HUES64 (cell line): ENCODE data around the gene SLC23A1.
"Not testable (repeated sequence)": the region's sequence is repeated elsewhere in the genome, so short reads cannot be mapped to it uniquely, and the experiment has no call there.

Experiments
- H3K27ac ChIP-seq: 2 replicates; pipeline ENCODE4 v1.7.0; 2013; ENCODE audit warnings: low read depth, low read length, inconsistent platforms
- H3K27me3 ChIP-seq: 2 replicates; pipeline ENCODE4 v1.6.1; 2013; ENCODE audit warnings: mild to moderate bottlenecking, low read length; ENCODE audit not compliant: insufficient read depth
- H3K36me3 ChIP-seq: 2 replicates; pipeline ENCODE4 v1.6.1; 2013; ENCODE audit warnings: mild to moderate bottlenecking, low read length; ENCODE audit not compliant: insufficient read depth
- H3K4me1 ChIP-seq: 2 replicates; pipeline ENCODE4 v1.6.1; 2013; ENCODE audit warnings: mild to moderate bottlenecking, low read length, moderate library complexity; ENCODE audit not compliant: insufficient read depth
- H3K4me3 ChIP-seq: 2 replicates; pipeline ENCODE4 v1.5.1; 2013; ENCODE audit warnings: mild to moderate bottlenecking, low read length, moderate library complexity
- H3K9ac ChIP-seq: 2 replicates; pipeline ENCODE4 v1.6.1; 2013; ENCODE audit warnings: mild to moderate bottlenecking, low read depth, low read length
- H3K9me3 ChIP-seq: 2 replicates; pipeline ENCODE4 v1.6.1; 2013; ENCODE audit warnings: low read depth, low read length; ENCODE audit not compliant: insufficient read depth
- WGBS: fragments of 150-250, 120-280 bp; methylation state at CpG from one replicate; pipeline ENCODE4 v1.1.7; 2013; ENCODE audit warnings: missing lambda C conversion rate; 5-methylcytosine and 5-hydroxymethylcytosine counted together

The SLC23A1 gene

GRCh38 chr5:139355900-139356299 is 27.2 kb downstream of the SLC23A1 start:
- not testable (repeated sequence) for H3K4me1 ChIP-seq, H3K27ac ChIP-seq, H3K9me3 ChIP-seq, H3K9ac ChIP-seq, H3K27me3 ChIP-seq, H3K4me3 ChIP-seq
- WGBS, result 98% methylated on average over 8 of the region's 8 CpGs
- peaks cover 35% of the 10 kb centered on the region for H3K36me3 ChIP-seq

DNA sequence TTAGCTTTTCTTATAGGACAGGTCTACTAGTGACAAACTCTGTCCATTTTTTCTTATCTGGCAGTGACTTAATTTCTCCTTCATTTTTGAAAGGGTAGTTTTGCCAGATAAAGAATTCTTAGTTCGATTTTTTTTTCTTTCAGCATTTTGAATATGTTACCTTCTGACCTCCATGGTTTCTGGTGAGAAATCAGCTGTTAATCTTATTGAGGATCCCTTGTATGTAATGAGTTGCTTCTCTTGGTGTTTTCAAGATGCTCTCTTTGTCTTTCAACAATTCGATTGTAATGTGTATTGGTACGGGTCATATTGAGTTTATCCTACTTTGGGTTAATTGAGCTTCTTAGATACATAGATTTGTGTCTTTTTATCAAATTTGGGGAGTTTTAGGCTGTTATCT is 28.9 kb downstream of the SLC23A1 start:
- Histone ChIP-seq H3K4me1 (no peaks in the 10 kb centered on the region), H3K9ac (no peak overlapping the region), H3K27me3 (no peaks in the 10 kb centered on the region), H3K36me3 (peaks cover 35% of the 10 kb centered on the region), H3K4me3 (no peak overlapping the region), H3K9me3 (no peaks in the 10 kb centered on the region), H3K27ac (no peak overlapping the region)
- 94% methylated on average over 3 of the region's 3 CpGs for WGBS

GRCh38 chr5:139347863-139348262 is 35.2 kb downstream of the SLC23A1 start:
- H3K4me1 ChIP-seq, H3K4me3 ChIP-seq, H3K9me3 ChIP-seq, H3K9ac ChIP-seq, H3K27me3 ChIP-seq, H3K27ac ChIP-seq: not testable (repeated sequence)
- peaks cover 24% of the 10 kb centered on the region for H3K36me3 ChIP-seq
- WGBS, result 96% methylated on average over 8 of the region's 9 CpGs

DNA sequence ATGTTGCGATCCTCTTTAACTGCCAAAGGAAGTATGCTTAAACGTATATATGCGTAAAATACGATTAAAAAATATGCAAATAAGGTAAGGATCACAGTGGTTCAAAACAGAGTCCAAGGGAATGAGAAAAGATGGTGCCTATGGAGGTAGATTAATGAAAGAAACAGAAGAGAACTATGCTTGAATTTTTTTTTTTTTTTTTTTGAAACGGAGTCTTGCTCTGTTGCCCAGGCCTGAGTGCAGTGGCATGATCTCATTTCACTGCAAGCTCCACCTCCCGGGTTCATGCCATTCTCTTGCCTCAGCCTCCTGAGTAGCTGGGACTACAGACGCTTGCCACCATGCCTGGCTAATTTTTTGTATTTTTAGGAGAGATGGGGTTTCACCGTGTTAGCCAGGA is 37.7 kb downstream of the SLC23A1 start:
- Histone ChIP-seq H3K36me3 (peaks cover 16% of the 10 kb centered on the region; the same call in 1 of the 2 replicates), H3K4me1 (peaks cover 11% of the 10 kb centered on the region)
- H3K9ac ChIP-seq, H3K4me3 ChIP-seq, H3K9me3 ChIP-seq, H3K27ac ChIP-seq, H3K27me3 ChIP-seq: not testable (repeated sequence)
- WGBS, result 98% methylated on average over 8 of the region's 8 CpGs

DNA sequence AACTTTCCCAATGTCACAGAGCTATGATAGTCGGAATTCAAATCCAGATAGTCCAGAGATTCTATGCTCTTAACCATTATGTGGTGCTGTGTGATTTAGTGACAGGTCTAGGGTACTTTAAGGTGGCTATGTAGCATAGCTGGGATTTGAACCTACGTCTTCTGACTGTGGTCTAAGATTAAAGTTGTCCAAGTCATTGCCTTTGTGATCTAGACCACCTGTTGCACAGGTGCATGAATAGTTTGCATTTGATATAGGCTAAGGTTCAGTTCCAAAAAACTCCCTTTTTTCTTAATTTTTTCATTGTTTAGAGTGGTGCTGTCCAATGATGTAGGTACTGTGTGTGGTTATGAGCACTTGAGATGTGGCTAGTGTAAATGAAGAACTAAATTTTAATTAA is 38.9 kb downstream of the SLC23A1 start:
- peak overlapping the region; percentile 15; the same call in 1 of the 2 replicates for H3K4me3 ChIP-seq
- H3K27me3 ChIP-seq, result no peaks in the 10 kb centered on the region
- H3K4me1 ChIP-seq, result peaks cover 11% of the 10 kb centered on the region
- no peak overlapping the region for H3K9ac ChIP-seq
- H3K27ac ChIP-seq, result no peak overlapping the region
- H3K36me3 ChIP-seq, result peaks cover 16% of the 10 kb centered on the region; the same call in 1 of the 2 replicates
- no peaks in the 10 kb centered on the region for H3K9me3 ChIP-seq
- WGBS, result 97% methylated on average over 2 of the region's 2 CpGs

- WGBS, result 88% methylated on average over 9 of the region's 9 CpGs
Measured at GRCh38 chr5:139343476-139343875, 39.6 kb downstream of the SLC23A1 start.

GRCh38 chr5:139342423-139342723 is 40.7 kb downstream of the SLC23A1 start:
- WGBS, result 0% methylated on average over 15 of the region's 16 CpGs
- peak overlapping the region; percentile 99 for H3K9ac ChIP-seq
- H3K4me3 ChIP-seq, result peak overlapping the region; percentile 83
- H3K27ac ChIP-seq, result peak overlapping the region; percentile 95
- H3K4me1 ChIP-seq, result peaks cover 11% of the 10 kb centered on the region
- H3K27me3 ChIP-seq, result no peaks in the 10 kb centered on the region
- no peaks in the 10 kb centered on the region for H3K9me3 ChIP-seq
- H3K36me3 ChIP-seq, result peaks cover 16% of the 10 kb centered on the region; the same call in 1 of the 2 replicates

More at GRCh38 chr5:139343476-139343875, 39.6 kb downstream of the SLC23A1 start:
- Histone ChIP-seq H3K27me3 (no peaks in the 10 kb centered on the region), H3K9ac (peak overlapping the region; percentile 99; the same call in 1 of the 2 replicates), H3K9me3 (no peaks in the 10 kb centered on the region), H3K27ac (no peak overlapping the region), H3K4me1 (peaks cover 11% of the 10 kb centered on the region), H3K36me3 (peaks cover 16% of the 10 kb centered on the region; the same call in 1 of the 2 replicates), H3K4me3 (peak overlapping the region; percentile 83)

GRCh38 chr5:139341689-139342422 is 41.2 kb downstream of the SLC23A1 start, which contains the start of gene PAIP2:
PAIP2 (plus strand) TSS chr5:139341854; CDS start chr5:139363785, 21,931 bp downstream.
- Histone ChIP-seq H3K9ac (peak within 1 kb of the TSS; percentile 99), H3K27me3 (no peaks in the 10 kb centered on the region), H3K4me3 (peak within 1 kb of the TSS; percentile 83), H3K36me3 (peaks cover 16% of the 10 kb centered on the region; the same call in 1 of the 2 replicates), H3K4me1 (peaks cover 11% of the 10 kb centered on the region), H3K9me3 (no peaks in the 10 kb centered on the region), H3K27ac (peak within 1 kb of the TSS; percentile 95)
- WGBS, result under 1% methylated on average over 66 of the region's 66 CpGs

DNA sequence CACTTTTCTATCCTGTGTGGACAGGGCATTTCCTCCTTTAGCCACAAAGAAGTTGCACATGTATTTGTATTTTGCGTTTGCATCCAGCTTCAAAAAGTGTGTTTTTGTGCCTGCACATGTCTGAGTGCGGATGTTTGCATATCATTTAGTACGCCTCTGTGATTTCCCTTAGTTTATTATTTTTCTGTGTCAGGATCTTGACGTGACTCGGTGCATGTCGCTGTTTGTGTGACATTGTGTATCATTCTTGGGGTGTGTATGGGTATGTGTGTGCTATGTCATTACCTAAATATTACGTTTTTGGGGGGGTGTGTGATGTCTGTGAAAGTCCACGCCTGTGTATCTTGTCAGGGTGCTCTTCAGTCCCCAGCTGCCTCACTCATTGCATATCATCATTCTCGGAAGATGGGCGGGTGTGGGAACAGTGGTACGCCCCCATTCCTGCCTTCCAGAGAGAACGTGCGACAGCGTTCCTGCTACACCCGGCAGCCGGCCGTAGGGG is 41.9 kb downstream of the SLC23A1 start:
- 18% methylated on average over 17 of the region's 17 CpGs for WGBS
- no peak overlapping the region for H3K27ac ChIP-seq
- H3K4me3 ChIP-seq, result peak overlapping the region; percentile 83
- H3K4me1 ChIP-seq, result peaks cover 11% of the 10 kb centered on the region
- H3K36me3 ChIP-seq, result peaks cover 16% of the 10 kb centered on the region; the same call in 1 of the 2 replicates
- 0 out of 2 replicates have a peak overlapping the region, but pooled peaks have one; percentile 21 for H3K9ac ChIP-seq
- no peaks in the 10 kb centered on the region for H3K27me3 ChIP-seq
- no peaks in the 10 kb centered on the region for H3K9me3 ChIP-seq

- Histone ChIP-seq H3K9me3 (no peaks in the 10 kb centered on the region), H3K27ac (no peak overlapping the region), H3K4me3 (no peak overlapping the region), H3K27me3 (no peaks in the 10 kb centered on the region), H3K4me1 (peaks cover 11% of the 10 kb centered on the region), H3K9ac (no peak overlapping the region), H3K36me3 (peaks cover 12% of the 10 kb centered on the region; the same call in 1 of the 2 replicates)
- 100% methylated on average over 2 of the region's 2 CpGs for WGBS
Measured at GRCh38 chr5:139340051-139340450, 43.0 kb downstream of the SLC23A1 start.

- WGBS, result 93% methylated on average over 5 of the region's 6 CpGs
- no peak overlapping the region for H3K9ac ChIP-seq
- no peaks in the 10 kb centered on the region for H3K9me3 ChIP-seq
- H3K27me3 ChIP-seq, result no peaks in the 10 kb centered on the region
- H3K36me3 ChIP-seq, result peaks cover 23% of the 10 kb centered on the region
- no peaks in the 10 kb centered on the region for H3K4me1 ChIP-seq
- no peak overlapping the region for H3K4me3 ChIP-seq
- H3K27ac ChIP-seq, result peak overlapping the region; percentile 36; the same call in 1 of the 2 replicates
Measured at GRCh38 chr5:139335811-139336210, 47.3 kb downstream of the SLC23A1 start.
